Measurements from ENCODE around the gene DDX19B.

Gene DDX19B

GRCh38 chr16:70375636-70376611 is 76.9 kb downstream of the DDX19B start:
- TF ChIP-seq RAD21 (IDR thresholded peaks at IDR 0.05; ENCODE audit: low read depth), result no peak
- TF ChIP-seq ZBTB7A (IDR thresholded peaks at IDR 0.05; ENCODE audit: low read depth), result no peak
- no peak for TF ChIP-seq FOXM1 (IDR thresholded peaks at IDR 0.05; ENCODE audit: borderline replicate concordance, low read depth)
- TF ChIP-seq EGR1 (IDR thresholded peaks at IDR 0.05), result no peak
- no peak for TF ChIP-seq CREB1 (IDR thresholded peaks at IDR 0.05; ENCODE audit: low read depth)

GRCh38 chr16:70377782-70378181 is 78.8 kb downstream of the DDX19B start:
- TF ChIP-seq RAD21 (IDR thresholded peaks at IDR 0.05; ENCODE audit: low read depth), result no peak
- TF ChIP-seq, protein P1, sequence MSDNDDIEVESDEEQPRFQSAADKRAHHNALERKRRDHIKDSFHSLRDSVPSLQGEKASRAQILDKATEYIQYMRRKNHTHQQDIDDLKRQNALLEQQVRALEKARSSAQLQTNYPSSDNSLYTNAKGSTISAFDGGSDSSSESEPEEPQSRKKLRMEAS (IDR thresholded peaks at IDR 0.05), result no peak
- no peak for TF ChIP-seq FOXM1 (IDR thresholded peaks at IDR 0.05; ENCODE audit: borderline replicate concordance, low read depth)
- no peak for TF ChIP-seq TCF12 (IDR thresholded peaks at IDR 0.05; ENCODE audit: low read depth)
- no peak for TF ChIP-seq CREB1 (IDR thresholded peaks at IDR 0.05; ENCODE audit: low read depth)
- no peak for TF ChIP-seq USF1 (IDR thresholded peaks at IDR 0.05)
- no peak for TF ChIP-seq CEBPB (IDR thresholded peaks at IDR 0.05)
- no peak for TF ChIP-seq TAF1 (IDR thresholded peaks at IDR 0.05; ENCODE audit: low read depth)
- no peak for TF ChIP-seq NFIC (IDR thresholded peaks at IDR 0.05)
- TF ChIP-seq TEAD4 (IDR thresholded peaks at IDR 0.05), result no peak
- TF ChIP-seq EGR1 (IDR thresholded peaks at IDR 0.05), result no peak
- no peak for TF ChIP-seq EP300 (IDR thresholded peaks at IDR 0.05; ENCODE audit: borderline replicate concordance)
- TF ChIP-seq YY1 (IDR thresholded peaks at IDR 0.05; ENCODE audit: low read depth), result no peak
- TF ChIP-seq REST (IDR thresholded peaks at IDR 0.05; ENCODE audit: low read depth), result no peak
- no peak for TF ChIP-seq ZBTB7A (IDR thresholded peaks at IDR 0.05; ENCODE audit: low read depth)

- no peak for TF ChIP-seq USF1 (IDR thresholded peaks at IDR 0.05)
- TF ChIP-seq TCF12 (IDR thresholded peaks at IDR 0.05; ENCODE audit: low read depth), result no peak
- no peak for TF ChIP-seq CEBPB (IDR thresholded peaks at IDR 0.05)
- no peak for TF ChIP-seq TAF1 (IDR thresholded peaks at IDR 0.05; ENCODE audit: low read depth)
- TF ChIP-seq YY1 (IDR thresholded peaks at IDR 0.05; ENCODE audit: low read depth), result no peak
- TF ChIP-seq, protein P1 (IDR thresholded peaks at IDR 0.05), result no peak
- no peak for TF ChIP-seq TEAD4 (IDR thresholded peaks at IDR 0.05)
- no peak for TF ChIP-seq CREB1 (IDR thresholded peaks at IDR 0.05; ENCODE audit: low read depth)
- TF ChIP-seq NFIC (IDR thresholded peaks at IDR 0.05), result no peak
- TF ChIP-seq ZBTB7A (IDR thresholded peaks at IDR 0.05; ENCODE audit: low read depth), result no peak
- TF ChIP-seq FOXM1 (IDR thresholded peaks at IDR 0.05; ENCODE audit: borderline replicate concordance, low read depth), result no peak
Observed at GRCh38 chr16:70378869-70379493, 80.0 kb downstream of the DDX19B start.

DNA sequence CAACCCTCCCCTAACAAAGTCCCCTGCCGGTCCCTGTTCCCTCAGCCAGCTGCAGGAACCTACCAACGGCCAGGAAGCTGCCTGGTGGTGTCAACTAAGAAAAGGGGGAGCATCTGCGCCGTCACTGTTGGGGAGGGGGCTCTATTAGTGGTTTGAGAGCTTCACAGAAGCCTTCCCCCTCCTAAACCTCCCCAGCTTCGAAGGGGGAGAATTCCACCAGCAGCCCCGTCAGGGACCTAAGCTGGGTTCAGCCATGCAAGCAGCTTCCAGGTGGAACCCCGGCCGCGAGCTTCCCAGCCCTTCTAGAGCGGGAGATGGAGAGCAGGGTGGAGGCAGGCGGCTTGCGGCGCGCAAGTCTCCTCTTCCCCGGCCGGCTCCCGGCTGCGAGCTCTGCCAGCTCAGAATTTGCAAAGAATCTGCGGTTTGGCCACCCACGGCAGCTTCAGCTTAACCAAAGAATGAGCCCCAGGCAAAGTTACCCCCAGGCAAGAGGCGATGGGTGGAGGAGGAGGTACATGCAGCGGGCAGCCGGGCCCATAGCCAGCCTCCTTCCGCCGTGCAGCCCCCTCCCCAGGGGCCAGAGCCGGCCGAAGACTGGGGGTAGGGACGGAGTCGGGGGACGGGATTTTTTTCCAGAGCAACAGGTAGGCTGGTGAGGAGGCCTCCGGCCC is 81.4 kb downstream of the DDX19B start:
- no peak for TF ChIP-seq FOXM1 (IDR thresholded peaks at IDR 0.05; ENCODE audit: borderline replicate concordance, low read depth)
- TF ChIP-seq, protein P1 (IDR thresholded peaks at IDR 0.05), result no peak
- no peak for TF ChIP-seq NFIC (IDR thresholded peaks at IDR 0.05)
- TF ChIP-seq ZBTB7A (IDR thresholded peaks at IDR 0.05; ENCODE audit: low read depth), result peak; percentile 92
- no peak for TF ChIP-seq EGR1 (IDR thresholded peaks at IDR 0.05)
- 0 out of 2 replicates have a peak, but pooled peaks have one; percentile 10 for TF ChIP-seq TEAD4 (IDR thresholded peaks at IDR 0.05)

DNA sequence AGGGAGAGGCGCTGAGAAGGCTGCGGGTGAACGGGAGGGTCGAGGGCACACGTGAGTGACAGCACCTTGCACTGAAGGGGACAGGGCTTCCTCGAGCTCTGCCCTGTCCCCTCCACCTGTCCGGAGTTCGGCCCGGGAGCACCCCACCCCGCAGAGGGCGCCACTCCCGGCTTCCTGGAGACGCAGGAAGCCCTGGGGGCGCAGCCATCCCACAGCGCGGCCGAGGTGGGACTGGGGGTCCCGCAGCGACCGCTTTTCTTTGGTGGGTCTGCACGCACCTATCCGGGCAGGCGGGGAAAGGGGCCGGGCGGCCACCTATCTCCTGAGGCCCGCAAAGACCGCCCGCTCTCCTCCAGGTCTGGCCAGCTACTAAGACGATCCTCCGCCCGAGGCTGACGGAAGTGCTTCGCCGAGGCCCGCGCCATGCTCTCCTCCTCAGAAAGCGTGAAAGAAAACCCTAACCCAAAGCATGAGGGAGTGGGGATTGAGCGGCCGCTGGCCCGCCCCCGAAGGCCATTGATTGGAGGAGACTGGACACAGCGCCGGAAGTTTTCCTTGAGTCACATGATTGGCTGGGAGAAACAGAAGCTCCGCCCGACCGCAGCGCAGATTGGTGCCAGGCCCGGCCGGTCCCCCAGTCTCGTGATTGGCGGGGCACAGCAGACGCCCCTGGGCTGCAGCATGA is 82.1 kb downstream of the DDX19B start:
- TF ChIP-seq EP300 (IDR thresholded peaks at IDR 0.05; ENCODE audit: borderline replicate concordance) (no peak), TCF12 (IDR thresholded peaks at IDR 0.05; ENCODE audit: low read depth) (no peak), RAD21 (IDR thresholded peaks at IDR 0.05; ENCODE audit: low read depth) (no peak), YY1 (IDR thresholded peaks at IDR 0.05; ENCODE audit: low read depth) (peak; percentile 78; the same call in 1 of the 2 replicates), FOXM1 (IDR thresholded peaks at IDR 0.05; ENCODE audit: borderline replicate concordance, low read depth) (no peak), EGR1 (IDR thresholded peaks at IDR 0.05) (no peak), NFIC (IDR thresholded peaks at IDR 0.05) (no peak), TAF1 (IDR thresholded peaks at IDR 0.05; ENCODE audit: low read depth) (peak; percentile 94), CEBPB (IDR thresholded peaks at IDR 0.05) (no peak), CREB1 (IDR thresholded peaks at IDR 0.05; ENCODE audit: low read depth) (no peak), ZBTB7A (IDR thresholded peaks at IDR 0.05; ENCODE audit: low read depth) (peak; percentile 80; the same call in 1 of the 2 replicates), USF1 (IDR thresholded peaks at IDR 0.05) (peak; percentile 77), REST (IDR thresholded peaks at IDR 0.05; ENCODE audit: low read depth) (no peak; the same call in 1 of the 2 replicates), TEAD4 (IDR thresholded peaks at IDR 0.05) (no peak)
- TF ChIP-seq, protein P1 (IDR thresholded peaks at IDR 0.05), result peak; percentile 96
